Right renal cortex interstitium (tissue), 3 donors: Measurements from ENCODE around the gene NALCN. TPM values are rescaled to one million over a fixed set of nuclear protein-coding genes. Genes with fewer than 3 reads are reported as not detected.

ENCODE experiments used
- DNase-seq, 3 donors: peaks; one replicate each; pipeline ENCODE4 v3.0.0-alpha.2; 2013; ENCODE audit warnings: low read depth in 3 of 3, low spot score in 2 of 3
- polyA plus RNA-seq, 3 donors: library from polyadenylated mRNA; unstranded; fragments of 120-200 nt; gene quantifications; one replicate each; pipeline ENCODE4 v1.2.1, GENCODE V29; 2013; ENCODE audit not compliant: insufficient read length in 3 of 3

The NALCN gene
- polyA plus RNA-seq, 3 donors: 0.75 to 1.1 (median 0.95) TPM

DNA sequence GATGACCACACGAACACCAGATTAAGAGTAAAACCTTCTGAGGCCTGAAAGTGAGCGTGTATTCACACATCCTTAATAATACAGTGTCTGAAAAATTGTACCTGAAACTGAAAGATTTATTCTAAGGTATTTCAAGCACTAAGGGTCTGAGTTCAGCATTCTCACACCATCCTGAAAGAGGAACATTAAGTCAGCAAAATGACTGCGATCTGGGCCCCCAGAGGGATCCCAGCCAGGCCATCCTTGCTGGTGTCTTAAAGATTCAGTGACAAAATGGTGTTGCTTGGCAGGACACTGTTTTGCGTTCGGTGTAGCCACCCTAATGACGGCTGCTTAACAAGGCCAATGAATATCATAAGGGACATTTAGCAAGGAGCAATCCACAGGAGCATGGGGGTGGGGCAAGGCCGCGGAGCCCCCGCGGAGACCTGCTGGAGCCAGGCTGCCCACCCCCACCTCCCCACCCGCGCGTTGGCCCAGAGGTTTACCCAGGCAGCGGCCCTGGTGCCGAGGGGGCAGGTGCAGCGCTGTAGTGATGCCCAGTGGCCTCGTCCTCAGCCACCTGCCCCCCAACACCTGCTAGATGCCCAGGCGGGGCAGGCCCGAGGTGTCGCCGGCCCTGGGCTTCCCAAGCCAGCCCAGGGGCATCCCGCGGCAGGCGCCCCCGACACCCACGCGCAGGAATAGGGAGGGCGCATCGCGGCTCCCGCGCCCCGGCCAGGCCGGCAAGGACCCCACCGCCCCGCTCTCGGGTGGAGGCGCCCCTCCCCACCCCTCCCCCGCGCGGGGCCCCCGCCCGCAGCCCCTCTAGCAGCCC lies 742 bp downstream of the NALCN start:
- no peak for DNase-seq

DNA sequence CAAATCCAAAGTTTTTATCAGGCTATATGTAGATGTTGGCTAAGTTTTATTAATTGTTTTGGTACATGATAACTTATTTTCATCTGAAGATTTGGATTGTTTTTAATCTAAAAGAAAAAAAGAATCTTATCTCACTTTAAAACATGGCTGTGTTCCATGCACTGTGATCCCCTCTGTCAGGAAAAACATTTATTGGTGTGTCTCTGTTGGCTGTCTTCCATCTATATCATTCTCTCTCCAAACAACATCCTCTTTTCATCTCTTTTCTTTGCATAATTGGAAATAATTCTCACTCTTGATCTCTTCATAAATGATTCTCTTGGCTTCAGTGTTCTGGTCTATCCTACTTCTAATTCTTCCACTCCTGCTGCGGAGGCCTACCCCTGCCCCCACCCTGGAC lies 4.2 kb downstream of the NALCN start:
- no peak for DNase-seq

DNA sequence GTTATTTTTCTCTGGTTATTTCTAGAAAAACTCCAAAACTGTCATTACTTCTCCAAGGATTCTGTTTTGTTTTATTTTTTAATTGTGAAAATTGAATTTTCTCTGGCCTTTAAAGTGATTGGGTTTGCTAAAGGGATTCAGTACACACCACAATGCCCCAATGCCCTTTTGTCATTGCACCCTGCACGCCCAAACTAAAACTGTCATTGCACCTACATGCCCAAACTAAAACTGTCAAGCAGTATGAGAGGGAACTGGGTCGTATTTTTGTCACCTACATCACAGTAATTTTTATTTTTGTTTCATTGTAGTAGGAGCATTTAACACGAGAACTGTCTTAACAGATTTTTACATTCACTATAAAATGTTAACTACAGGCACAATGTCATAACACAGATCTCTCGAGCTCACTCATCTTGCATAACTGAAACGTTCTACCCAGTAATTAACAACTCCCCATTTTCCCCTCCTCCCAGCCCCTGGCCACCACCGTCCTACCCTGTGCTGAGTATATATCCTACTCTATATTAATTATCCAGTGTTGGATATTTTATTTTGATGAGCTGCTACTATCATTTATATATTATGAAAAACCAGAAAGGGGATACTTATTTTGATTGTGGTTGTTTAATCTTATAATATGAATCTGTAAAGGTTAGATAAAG lies 7.2 kb downstream of the NALCN start:
- no peak for DNase-seq

DNA sequence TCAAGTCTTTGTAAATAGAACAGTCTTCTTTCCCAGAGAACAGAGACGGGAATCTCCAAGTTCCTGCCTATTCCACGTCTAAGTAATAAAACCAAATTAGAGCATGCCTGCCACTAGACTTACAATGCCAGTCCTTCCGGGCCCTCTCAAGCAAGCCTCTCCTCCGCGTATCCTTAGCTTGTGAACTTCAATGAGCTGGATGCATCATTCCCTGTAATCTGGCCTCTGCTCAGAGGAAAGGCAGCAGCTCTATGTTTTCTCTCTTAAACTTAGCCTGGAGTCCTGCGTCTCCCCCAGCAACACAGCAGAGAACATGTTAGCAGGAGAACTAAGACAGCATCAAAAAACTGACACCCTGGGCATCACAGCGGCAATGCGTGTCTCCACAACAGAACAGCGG lies 8.2 kb downstream of the NALCN start:
- DNase-seq: no peak

DNA sequence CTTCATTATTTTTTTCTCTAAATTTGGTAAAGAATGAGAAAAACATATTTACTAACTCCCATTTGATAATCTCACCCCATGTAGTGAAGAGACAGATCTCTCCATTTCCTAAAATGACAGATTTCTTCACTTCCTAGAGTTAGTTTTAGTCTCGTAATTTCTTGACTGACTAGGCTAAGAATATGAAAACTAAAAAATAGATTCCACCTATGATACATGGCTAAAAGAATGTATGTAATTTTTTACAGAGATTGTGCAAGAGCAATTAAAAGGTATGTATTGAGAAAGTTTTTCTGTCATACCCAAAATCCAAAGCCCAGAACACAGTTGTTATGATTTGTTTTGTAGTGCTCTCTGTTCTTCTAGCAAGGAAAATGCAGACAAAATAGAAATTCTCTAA lies 9.5 kb downstream of the NALCN start:
- DNase-seq: no peak

DNA sequence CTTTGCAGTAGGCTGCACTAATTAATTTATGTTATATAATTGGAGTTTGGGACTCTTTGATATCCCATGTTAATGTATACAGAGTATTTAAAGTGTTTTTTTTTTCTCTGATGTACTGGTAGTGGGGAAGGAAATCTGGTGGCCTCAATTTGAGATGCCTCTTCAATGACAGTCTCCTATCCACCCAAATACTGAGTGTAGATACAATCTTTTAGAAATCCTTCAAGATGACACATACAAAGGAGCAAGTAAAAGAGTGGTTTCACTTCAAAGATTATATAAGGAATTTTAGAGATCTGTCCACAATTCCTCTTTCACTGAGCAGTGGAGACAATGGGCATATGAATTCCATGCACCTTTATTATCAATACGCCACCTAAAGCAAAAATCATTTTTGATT lies 15.1 kb downstream of the NALCN start:
- no peak for DNase-seq

DNA sequence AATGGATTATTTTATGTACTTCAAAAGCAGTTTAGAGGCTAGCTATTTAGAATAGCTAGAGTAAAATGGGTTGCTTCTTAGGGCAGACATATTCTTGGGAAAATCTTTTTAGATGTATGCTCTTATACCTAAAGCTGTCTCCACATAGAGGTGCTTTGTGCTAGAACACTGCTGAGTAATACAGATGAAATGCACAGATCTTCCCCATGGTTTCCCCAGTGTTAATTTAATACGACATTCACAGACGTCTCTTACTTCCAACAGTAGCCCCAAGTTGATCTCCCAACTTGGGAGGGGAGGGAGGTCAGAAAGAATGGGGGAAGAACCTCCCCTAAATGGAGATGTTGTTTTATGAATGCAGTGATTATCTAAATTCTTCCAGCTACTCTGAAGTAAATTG lies 16.9 kb downstream of the NALCN start:
- DNase-seq: no peak

DNA sequence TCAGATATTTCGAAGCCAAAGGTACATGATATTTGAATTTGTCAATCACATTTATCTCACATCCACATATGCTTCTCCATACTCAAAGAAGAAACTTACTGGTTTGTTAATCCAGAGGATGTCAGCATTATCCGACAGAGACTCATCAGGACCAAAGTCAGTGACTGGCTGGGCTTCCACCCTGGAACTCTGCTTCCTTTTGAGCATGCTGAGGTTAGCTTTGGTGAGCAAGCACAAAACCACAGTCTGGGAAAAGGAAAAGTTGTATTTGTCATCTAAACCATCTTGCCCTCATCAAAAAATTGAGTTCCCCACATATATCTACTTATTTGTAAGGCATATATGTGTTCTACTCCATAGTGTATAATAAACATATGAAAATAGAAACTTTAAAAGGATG lies 17.4 kb downstream of the NALCN start:
- no peak for DNase-seq

DNA sequence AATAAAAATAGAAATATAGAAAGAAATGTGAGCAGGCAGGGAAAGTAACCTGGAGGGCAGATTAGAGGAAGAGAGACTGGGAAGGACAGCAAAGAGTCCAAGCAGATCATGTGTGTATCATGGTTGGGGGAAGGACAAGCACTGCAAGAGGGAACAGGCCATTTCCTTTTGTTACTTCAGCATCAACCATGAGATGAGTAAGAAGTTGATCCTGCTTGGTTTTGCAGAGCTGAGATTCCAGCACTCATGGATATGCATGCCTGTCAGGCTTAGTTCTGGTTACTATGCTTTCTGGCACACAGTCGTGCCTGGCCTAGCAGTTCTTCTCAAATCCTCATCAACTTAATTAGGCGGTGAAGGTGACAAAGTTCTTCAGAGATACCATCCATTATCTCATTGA lies 18.1 kb downstream of the NALCN start:
- no peak for DNase-seq

DNA sequence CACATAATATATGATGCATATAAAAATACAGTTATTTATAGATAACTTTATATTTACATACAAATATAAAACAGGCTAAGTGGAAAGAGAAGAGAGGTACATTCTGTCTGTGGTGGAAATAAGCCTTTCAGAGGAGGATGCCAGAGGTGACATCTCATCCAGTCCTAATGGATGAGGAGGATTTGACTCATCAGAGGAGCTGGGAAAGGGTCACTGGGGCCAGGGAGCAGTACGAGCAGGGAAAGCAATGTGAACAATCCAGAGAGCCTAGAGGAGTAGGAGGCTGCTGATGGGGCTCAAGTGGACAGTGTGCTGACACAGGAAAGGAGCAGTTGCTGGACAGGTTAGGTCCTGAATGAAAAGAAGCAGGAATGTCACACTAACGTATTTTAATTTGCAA lies 18.6 kb downstream of the NALCN start:
- no peak for DNase-seq

DNA sequence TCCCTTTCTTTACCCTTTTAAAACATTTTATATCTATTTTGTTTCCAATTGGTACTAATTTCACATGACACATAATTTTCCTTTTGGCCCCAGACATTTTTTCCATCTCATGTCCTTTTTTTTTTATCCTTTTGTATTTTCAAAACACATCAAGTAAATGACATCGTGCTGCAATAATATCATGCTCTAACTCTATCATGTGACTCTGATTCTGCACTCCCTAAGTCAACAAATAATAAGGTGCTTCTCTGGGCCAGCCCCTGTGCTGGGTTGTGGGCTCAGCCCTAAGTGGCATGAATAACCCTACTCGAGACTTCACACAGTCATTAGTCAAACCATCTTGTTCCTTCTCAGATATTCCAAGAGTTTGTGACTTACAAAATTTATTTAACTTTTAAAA lies 21.7 kb downstream of the NALCN start:
- no peak for DNase-seq

DNA sequence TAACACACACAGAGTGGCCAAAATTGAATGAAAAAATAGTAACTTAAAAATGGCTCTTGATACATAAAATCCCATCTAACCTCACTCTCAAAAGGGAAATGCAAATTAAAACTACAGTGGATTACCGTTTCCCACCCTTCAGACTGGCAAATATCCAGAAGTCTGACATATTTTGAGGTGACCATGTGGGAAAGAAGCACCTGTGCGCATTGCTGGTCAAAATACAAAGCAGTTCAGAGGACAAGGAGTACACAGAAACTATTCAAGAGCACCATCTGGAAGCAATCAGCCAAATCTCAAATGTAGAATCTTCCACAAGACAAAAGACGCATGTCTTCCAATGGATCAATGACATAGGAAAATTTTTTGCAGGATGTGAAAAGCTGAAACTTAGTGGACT lies 23.2 kb downstream of the NALCN start:
- no peak for DNase-seq

DNA sequence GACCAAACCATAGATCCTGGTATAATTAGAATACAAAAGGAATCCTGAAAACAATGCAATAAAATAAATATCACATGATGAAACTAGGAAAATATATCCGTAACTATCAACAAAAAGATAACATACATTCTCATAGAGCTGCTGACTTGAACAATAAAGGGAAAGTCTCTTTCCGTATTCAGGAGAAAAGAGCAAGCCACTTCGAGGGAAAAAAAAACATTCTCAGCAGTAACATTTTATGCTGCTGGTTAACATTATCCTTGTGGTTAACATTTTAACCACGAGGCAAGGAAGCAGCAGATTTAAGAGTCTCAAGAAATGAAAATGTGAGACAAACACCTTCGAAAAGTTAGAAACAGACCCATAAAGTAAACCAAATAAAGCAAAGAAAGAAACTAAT lies 25.8 kb downstream of the NALCN start:
- DNase-seq: no peak

DNA sequence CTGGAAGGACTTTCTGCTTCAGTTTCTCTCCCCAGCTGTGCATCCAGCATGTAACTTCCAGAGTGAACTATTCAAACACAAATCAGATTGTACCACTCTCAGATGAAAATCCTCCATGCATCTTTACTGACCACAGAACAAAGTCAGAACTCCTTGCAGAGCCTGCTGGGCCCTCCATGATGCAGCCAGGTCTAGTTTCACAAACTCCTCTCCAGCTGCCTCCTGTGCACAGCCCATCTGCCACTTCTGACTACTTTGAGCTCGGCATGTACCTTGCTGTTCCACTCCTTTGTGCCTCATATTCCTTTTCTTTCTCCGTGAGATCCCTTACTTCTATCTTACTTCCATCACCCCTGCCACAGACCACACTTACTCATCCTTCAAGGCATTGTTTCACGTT lies 31.4 kb downstream of the NALCN start:
- no peak for DNase-seq

DNA sequence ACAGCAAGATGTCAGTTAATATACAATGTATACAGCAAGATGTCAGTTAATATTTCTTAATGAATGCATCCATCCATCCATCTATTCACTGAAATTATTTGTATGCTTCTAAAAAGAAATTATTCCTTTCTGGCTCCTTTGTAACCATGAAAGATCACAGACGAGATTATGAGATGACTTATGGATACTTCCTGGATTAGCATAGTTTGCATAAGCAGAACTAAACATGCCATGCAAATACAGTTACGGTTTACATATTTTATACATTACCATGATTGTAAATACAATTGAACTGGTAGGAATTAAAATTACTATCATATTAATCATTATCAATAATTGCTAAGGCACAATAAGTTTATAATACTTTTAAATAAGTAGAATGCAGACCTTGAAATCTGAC lies 32.7 kb downstream of the NALCN start:
- no peak for DNase-seq

DNA sequence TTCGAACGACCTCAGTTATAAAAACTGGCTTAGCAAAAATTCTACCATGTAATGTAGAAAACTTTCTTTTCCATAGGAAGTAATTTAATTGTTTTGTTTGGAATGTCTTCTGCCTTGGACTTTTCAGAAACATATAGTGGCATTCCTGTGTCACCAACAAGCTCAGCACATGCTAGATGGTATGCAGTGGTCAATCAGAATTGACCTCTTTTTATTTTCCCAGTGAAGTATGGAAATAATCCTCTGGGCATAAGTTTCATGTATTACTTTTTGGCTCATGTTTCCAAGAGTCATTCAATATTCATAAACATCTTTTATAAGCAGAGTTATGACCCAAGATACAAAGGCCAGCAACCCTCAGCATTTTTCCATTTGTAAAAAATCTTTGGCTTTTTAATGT lies 33.6 kb downstream of the NALCN start:
- no peak for DNase-seq

DNA sequence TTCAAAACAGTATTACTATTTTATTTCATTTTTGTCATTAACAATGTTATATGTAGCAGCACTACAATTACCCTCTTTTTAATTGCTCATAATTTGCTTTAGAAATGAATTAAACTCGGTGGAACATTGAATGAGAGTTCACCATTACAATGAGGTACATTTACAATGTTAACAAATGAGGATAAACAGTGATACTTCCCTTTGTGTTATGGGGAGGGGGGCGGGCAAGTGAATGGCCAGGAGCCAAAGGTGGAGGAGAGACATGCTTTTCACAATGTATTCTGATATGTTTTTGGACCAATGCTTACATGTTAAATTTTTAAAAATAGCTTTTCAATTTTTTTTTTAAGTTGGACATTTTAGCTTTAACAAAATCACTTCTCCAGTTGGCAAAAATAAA lies 34.2 kb downstream of the NALCN start:
- DNase-seq: no peak

DNA sequence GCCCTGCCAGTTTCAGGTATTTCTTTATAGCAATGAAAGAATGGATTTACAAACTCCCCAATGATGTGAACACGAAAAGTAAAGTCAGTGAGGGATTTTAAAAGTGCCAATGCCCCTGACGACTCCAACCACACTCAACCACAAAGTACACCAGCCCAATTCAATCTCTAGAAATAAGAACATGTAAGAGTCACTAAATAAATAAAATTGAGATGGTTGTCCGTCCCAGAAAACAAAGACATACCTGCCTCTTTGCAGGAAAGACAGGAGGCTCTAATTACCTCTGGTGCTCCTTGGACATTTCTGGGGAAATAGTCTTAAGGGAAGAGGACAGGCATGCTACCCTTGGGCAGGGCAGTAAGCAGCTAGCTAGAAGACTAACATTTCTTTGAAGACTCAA lies 55.8 kb downstream of the NALCN start:
- DNase-seq: no peak

DNA sequence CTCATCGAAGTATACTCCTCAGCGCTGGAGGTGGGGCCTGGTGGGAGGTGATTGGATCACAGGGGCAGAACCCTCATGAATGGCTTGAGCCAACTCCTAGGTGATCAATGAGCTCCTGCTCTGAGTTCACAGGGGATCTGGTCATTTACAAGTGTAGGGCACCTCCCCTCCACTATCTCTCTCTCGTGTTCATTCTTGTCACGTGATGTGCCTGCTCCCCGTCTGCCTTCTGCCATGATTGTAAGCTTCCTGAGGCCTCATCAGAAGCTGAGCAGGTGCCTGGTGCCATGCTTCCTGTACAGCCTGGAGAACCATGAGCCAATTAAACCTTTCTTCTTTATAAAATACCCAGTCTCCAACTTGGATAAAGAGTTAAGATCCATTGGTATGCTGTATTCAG lies 61.4 kb downstream of the NALCN start:
- DNase-seq: no peak

DNA sequence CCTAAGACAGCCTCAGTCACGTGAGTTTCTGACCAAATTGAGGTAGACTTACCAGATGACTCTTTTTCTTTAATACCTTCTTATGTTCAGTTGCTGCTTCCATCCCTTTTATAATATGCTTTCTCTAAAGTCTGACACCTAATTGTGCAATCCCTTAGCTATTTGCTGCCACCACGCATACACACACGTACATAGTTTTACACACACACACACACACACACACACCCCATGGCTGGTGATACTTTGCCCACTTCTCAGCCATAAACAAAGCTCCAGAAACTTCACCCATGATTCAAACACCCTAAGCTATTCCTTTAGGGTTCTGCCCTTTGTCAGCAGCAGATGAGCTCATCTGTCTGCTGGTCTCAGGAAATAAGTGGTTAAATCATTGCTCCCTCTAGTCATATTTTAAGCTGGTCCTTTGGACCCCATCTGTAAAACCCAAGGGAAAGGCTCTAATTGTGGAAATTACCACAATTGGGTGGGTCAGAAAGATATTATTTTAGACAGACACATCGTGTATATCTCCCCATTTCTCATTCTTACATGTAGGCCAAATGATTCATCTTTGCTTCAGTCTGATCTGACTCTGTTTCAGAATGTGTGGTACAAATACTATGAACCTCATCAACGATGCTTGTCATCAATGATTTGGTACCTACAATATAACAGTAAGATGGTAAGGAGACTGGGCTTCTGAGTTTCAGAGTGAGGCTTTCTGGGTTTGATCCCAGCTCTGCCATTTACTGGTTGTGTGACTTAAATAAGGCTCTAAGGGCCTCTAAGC lies 69.2 kb downstream of the NALCN start:
- DNase-seq: no peak

DNA sequence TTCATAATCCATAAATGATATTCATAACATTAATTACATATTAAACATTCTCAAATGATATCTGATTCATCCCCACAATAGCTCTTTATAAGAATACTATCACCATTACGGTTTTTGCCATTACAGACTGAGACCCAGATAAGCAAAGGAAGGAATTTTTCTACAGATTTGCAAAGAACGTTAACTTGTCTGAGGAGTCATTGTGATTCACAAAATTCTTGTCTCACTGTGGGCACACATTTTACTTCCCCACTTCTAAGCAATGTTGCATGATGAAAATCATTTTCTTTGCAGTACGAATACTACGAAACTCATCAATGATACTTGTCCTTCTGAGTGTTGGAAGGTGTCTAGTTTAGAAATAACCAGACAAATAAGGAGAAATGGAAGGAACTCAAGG lies 70.1 kb downstream of the NALCN start:
- DNase-seq: no peak
